ENCODE data around the gene STRIT1.
"Not testable (repeated sequence)": the region's sequence is repeated elsewhere in the genome, so short reads cannot be mapped to it uniquely, and the experiment has no call there.

STRIT1 gene

DNA sequence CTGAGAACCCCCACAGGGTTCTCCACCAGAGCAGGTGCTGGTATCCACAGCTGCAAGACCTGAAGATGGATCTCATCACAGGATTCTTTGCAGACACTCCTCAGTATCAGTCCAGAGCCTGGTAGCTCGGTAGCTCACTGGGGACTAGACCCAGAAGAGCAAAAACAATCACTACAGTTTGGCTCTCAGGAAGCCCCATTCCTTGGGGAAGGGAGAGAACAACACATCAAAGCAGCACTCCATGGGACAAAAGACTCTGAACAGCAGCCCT is 22.2 kb downstream of the STRIT1 start:
- DNase-seq (ENCODE audit: low read depth in 1 of 2, low spot score in 1 of 2), result no peak

DNA sequence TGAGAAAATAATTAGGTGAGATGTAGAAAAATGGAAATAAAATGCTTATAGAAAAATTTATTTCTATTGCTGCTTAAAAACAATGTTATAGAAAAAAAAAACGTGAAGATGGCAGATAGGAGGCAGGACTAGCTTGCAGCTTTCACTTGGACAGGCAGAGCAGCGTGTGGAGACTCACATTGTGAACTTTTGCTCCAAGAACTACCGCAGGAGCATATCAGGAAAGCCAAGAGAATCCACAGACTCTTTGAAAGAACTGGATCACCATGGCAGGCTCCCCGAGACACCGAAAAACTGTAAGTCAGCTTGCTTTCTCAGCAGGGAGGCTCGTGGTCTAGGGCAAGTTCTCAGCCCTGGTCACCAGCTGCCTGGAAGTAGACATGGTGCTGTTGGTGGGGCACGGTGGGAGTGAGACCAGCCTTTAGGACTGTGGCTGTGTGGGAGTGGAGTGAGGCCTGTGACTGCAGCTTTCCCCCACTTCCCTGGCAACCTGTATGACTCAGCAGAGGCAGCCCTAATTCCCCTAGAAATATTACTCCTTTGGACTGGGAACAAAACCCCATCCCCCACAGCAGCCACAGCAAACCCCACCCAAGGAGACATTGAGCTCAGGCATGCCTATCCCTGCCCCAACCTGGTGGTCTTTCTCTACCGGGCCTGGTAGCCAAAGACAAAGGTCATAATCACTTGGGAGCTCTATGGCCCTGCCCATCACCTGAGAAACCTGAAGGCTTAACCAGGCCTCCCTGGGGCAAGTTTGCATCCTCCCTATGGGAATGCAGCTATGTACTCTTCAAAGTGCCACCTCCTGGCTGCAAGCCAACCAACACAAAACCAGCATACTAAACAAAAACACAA is 22.8 kb downstream of the STRIT1 start:
- DNase-seq (ENCODE audit: low read depth in 1 of 2, low spot score in 1 of 2), result no peak

DNA sequence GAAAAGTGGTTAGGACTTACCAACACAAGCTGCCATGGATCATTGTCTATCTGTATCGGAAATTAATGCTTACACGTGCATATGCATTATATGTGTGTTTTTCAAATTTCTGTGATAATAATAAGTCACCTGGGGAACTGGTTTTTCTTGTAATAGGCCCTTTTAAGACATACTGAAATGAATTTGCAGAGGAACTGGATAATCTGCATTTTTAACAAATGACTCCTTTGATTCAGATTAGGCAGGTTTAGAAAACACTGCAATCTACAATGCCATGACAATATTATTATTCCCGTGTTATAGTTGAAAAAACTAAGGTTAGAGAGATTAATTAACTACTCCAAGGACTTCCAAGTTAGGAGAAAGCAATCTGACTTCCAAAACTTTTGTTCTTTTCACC is 23.4 kb downstream of the STRIT1 start:
- no peak for DNase-seq (ENCODE audit: low read depth in 1 of 2, low spot score in 1 of 2)

DNA sequence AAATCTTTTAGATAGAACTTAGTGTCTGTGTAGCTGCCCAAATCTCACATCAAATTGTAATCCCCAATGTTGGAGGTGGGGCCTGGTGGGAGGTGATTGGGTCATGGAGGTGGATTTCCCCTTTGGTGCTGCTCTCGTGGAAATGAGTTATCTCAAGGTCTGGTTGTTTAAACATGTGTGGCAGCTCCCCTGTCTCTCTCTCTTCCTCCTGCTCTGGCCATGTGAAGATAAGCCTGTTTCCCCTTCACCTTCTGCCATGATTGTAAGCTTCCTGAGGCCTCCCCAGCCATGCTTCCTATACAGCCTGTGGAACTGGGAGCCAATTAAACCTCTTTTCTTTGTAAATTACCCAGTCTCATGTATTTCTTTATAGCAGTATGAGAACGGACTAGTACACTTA is 30.6 kb downstream of the STRIT1 start:
- DNase-seq (ENCODE audit: low read depth in 1 of 2, low spot score in 1 of 2), result not testable (repeated sequence)

DNA sequence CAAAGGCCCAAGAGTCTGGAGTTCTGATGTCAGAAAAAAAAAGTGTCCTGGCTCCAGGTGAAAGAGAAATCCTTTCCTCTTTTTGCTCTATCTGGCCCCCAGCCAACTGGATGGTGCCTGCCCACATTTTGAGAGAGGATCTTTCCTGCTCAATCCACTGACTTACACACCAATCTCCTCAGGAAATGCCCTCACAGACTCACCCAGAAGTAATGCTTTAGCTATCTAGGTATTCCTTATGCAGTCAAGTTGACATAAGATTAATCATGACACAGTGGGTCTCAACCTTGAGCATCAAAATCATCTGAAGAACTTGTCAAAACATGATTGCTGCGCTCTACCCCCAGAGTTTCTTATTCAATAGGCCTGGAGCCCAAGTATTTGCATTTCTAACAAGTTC is 31.2 kb downstream of the STRIT1 start:
- no peak for DNase-seq (ENCODE audit: low read depth in 1 of 2, low spot score in 1 of 2)

DNA sequence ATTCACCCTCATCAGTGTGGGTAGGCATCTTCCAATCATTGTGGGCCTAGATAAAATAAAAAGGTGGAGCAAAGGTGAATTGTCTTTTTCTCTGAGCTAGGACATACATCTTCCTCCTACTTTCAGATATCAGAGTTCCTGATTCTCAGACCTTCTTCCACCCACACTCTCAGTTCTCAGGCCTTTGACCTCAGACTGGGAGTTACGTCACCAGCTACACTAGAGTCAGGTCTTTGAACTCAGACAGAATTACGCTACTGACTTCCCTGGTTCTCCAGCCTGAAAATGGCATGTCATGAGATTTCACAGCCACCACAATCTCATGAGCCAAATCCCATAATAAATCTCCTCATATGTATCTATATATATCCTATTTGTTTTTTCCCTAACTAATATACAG is 39.0 kb downstream of the STRIT1 start:
- DNase-seq (ENCODE audit: low read depth in 1 of 2, low spot score in 1 of 2), result no peak

DNA sequence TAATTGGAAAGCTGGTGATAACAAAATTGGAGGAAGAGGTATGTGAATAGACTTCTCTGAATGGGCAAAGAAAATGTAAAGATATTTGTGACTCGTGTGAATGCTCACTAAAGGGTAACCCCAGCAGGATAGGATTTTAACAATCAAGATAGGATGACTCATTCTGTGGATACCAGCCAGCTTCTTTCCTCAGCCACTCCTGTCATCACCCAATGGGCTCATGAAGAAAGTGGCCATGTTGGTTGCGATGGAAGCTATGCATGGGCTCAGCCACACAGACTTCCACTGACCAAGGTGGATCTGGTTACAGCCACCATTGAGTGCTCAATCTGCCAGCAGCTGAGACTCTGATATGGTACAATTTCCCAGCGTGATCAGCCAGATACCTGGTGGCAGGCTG is 40.9 kb downstream of the STRIT1 start:
- DNase-seq (ENCODE audit: low read depth in 1 of 2, low spot score in 1 of 2), result no peak

DNA sequence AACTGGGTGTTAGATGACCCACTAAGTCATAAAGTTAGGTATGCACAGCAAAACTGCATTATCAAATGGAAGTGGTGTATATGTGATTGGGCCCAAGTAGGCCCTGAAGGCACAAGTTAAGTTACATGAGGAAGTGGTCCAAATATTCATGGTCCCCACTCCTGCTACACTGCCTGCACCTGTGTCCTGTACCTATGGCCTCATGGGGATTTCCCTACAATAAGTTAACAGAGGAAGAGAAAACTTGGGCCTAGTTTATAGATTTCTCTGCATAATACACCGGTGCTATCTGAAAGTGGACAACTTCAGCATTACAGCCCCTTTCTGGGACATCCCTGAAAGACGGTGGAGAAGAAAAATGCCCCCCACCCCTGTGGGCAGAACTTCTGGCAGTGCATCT is 41.5 kb downstream of the STRIT1 start:
- no peak for DNase-seq (ENCODE audit: low read depth in 1 of 2, low spot score in 1 of 2)

DNA sequence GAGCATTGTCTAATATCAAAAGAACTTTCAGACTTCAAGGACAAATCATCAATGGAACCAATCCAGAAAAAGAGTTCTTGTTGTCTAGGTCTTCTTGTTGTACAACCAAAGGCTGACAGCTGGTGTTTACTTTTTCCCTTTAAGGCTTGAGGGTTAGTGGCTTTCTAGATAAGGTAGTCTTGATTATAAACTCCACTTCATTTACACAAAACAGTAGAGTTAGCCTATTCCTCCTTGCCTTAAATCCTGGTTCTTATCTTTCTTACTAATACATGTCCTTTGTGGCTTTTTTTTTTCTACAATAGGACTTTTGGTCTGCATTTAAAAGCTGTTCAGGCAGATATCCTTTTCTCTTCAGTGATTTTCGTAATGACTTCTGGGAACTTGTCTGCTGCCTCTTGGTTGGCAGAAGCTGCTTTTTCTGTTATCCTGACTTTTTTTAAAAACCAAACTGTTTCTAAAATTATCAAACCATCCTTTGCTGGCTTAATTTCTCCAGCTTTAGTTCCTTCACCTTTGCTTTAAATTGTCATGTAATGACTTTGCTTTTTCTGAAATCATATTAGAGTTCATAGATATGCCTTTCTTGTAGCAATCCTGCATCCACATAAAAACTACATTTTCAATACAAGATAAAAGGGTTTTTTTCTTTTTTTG is 44.8 kb downstream of the STRIT1 start:
- DNase-seq (ENCODE audit: low read depth in 1 of 2, low spot score in 1 of 2), result no peak

DNA sequence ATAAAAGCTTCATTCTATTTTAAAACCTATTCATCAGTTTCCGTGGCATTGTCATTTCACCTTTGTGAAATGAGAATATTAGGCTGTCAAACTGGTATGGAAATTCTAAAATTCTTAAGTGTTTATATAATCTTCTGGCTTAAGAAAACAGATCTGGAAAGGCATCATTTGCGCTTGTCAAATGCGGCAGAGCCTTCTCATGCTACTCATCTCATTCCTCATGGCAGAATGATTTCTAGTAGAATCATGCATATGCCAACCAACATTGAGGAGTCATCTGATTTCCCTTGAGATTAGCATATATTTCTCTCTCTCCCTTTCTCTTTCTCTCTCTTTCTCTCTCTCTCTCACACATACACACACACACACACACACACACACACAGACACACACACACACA is 48.8 kb downstream of the STRIT1 start:
- no peak for DNase-seq (ENCODE audit: low read depth in 1 of 2, low spot score in 1 of 2)

DNA sequence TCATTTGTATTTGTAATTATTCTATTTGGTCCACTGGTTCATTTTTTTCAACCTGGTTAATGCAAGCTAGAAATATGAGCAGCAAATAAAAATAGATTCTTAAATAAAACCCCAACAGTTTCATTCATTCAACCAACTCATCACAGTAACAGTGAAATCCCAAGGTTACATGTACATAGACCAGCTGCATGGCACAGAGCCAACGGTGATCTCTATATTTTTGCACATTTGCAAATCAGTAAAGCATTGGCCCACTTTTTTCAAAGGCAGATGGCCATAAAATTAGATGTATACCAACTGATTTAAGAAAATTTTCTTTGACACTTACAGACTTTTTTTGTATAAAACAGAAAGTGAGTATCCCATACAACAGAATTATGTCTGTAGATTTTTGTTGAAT is 49.3 kb downstream of the STRIT1 start:
- no peak for DNase-seq (ENCODE audit: low read depth in 1 of 2, low spot score in 1 of 2)

DNA sequence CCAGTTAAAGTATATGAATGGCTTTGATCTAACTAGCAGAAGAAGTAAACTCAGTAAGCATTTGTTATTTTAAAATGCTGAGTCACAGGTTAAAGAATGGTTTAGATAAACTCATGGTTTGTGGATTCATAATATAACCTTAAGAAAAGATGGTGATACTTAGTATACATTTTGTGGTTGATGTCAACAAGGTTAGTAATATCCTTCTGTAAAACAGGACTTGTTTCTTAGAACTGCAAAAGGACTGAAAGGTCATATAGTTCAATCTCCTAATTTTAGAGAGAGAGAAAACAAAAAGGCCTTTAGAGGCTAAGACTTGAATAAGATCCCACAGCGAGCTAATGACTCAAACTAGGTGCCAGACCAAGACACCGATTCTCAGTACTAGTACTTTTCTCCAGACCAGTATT is 50.0 kb downstream of the STRIT1 start:
- DNase-seq (ENCODE audit: low read depth in 1 of 2, low spot score in 1 of 2), result no peak

DNA sequence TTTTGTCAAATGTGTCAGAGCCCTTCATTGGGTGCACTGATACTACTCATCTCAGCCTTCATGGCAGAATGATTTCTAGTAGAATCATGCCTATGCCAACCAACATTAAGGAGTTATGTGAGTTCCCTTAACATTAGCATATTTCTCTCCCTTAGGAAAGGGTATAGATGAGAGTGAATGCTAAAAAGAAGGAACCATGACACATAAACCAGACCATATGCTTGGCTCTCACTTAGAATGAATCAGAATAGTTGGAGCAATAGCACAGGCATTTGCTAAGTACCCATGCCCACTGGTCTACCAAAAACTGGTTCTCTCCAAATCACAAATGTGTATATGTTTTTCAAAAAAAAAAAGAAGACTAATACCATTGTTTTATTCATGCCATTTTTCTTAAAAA is 51.1 kb downstream of the STRIT1 start:
- no peak for DNase-seq (ENCODE audit: low read depth in 1 of 2, low spot score in 1 of 2)

DNA sequence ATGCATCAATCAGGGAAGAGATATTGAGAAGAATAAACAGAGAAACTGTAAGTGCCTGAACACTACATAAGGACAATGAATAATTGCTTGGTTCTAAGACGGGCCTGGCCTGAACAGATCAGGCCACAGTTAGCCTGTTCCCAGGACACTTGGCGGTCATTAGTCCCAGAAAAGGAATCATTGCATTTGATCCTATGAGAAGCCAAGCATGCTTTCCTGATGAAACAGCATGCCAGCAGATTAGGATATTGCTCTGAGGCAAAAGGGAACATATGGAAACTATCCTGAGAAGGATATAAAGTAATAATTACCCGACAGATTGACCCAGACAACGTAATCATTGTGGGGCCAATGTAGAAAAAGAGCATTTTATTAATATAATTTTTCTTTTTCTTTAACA is 51.9 kb downstream of the STRIT1 start:
- DNase-seq (ENCODE audit: low read depth in 1 of 2, low spot score in 1 of 2), result no peak

All from activated T-helper 1 cell treated with anti-CD3 and anti-CD28 coated beads, Interleukin-2, amount 50 U/mL, for 16 hours (primary cell).